ENCODE results near the gene RAB28. TPM values are rescaled to one million over a fixed set of nuclear protein-coding genes. Genes with fewer than 3 reads are reported as not detected.

RAB28 gene
- total and polyA plus RNA-seq, 2 of the 8 experiments (the other 6 are each of a cell fraction or from before 2014, with no cell fraction given) = 16.0 to 18.7 TPM

GRCh38 chr4:13415068-13415785 lies 68.9 kb downstream of the RAB28 start:
- Histone ChIP-seq H2AFZ (ENCODE audit: low read length) (no peak overlapping the region), H4K91ac (replicated peaks; ENCODE audit: insufficient read length, low read length) (no peak overlapping the region), H3K4me2 (ENCODE audit: insufficient read depth in 1 of 2, low read depth in 2 of 2, low read length in 2 of 2) (no peak overlapping the region), H4K8ac (ENCODE audit: extremely low read depth, insufficient read depth, low read length) (no peak overlapping the region; the same call in 1 of the 2 replicates), H3K79me1 (ENCODE audit: low read depth, low read length) (no peaks in the 10 kb centered on the region; the same call in 1 of the 2 replicates), H3K4me1 (replicated peaks in 1 of 4; ENCODE audit: control insufficient read depth in 3 of 4, insufficient read depth in 4 of 4, low read length in 3 of 4) (peaks cover 0 to 7% (median 1%) of the 10 kb centered on the region in 4 experiments; a peak in 3 of 7 replicates), H3K36me3 (ENCODE audit: control insufficient read depth in 2 of 4, insufficient read depth in 4 of 4, low read length in 3 of 4) (no peaks in the 10 kb centered on the region), H4K20me1 (replicated peaks in 1 of 2; ENCODE audit: control insufficient read depth in 1 of 2, insufficient read depth in 2 of 2, low read length in 2 of 2) (no peaks in the 10 kb centered on the region), H4K5ac (ENCODE audit: insufficient read length, low read depth, low read length) (no peak overlapping the region), H2BK15ac (ENCODE audit: low read length) (no peak overlapping the region), H3K18ac (ENCODE audit: extremely low read depth, low read length) (no peak overlapping the region), H3K9me3 (ENCODE audit: insufficient read depth in 2 of 2, low read depth in 1 of 2, low read length in 1 of 2) (peaks cover 7 to 9% of the 10 kb centered on the region in 2 experiments; a peak in 3 of 4 replicates), H3K4ac (replicated peaks; ENCODE audit: insufficient read length, low read depth, low read length) (no peak overlapping the region), H3K14ac (ENCODE audit: insufficient read length) (no peak overlapping the region), H3K27me3 (replicated peaks in 1 of 4; ENCODE audit: control insufficient read depth in 3 of 4, extremely low read depth in 1 of 4, insufficient read depth in 3 of 4, low read length in 3 of 4) (no peaks in the 10 kb centered on the region), H2BK20ac (ENCODE audit: low read length) (no peak overlapping the region), H3K79me2 (ENCODE audit: control insufficient read depth in 1 of 2, insufficient read depth in 2 of 2, low read length in 2 of 2) (peaks cover 0 to 6% of the 10 kb centered on the region in 2 experiments; a peak in 1 of 4 replicates), H3K4me3 (ENCODE audit: extremely low read depth in 1 of 4, insufficient read depth in 2 of 4, low read depth in 3 of 4, low read length in 4 of 4) (no peak overlapping the region), H2AK5ac (ENCODE audit: low read depth, low read length) (no peak overlapping the region), H2BK12ac (ENCODE audit: low read depth, low read length) (no peak overlapping the region), H2BK120ac (replicated peaks; ENCODE audit: low read depth, low read length) (no peak overlapping the region), H3K9ac (replicated peaks in 1 of 4; ENCODE audit: extremely low read depth in 1 of 4, low read depth in 3 of 4, low read length in 3 of 4) (no peak overlapping the region), H3K23me2 (ENCODE audit: low read depth, low read length) (no peaks in the 10 kb centered on the region), H3K27ac (ENCODE audit: low read depth, low read length) (no peak overlapping the region), H3K23ac (ENCODE audit: insufficient read length) (no peak overlapping the region), H3K56ac (replicated peaks; ENCODE audit: insufficient read length, low read depth, low read length) (no peak overlapping the region), H2BK5ac (ENCODE audit: low read depth, low read length) (no peak overlapping the region)
- POLR2A ChIA-PET (ENCODE audit: partially characterized antibody) = interaction anchor here (1.4 kb wide), 1 partner anchor 10 kb away, joined by 3 read pairs; no protein-coding TSS in a partner anchor
- CTCF ChIA-PET (ENCODE audit: partially characterized antibody) = interaction anchor here (1.2 to 6.5 kb wide), 2 partner anchors 16 to 563 kb away, joined by 3 to 42 read pairs; no protein-coding TSS in a partner anchor
- WGBS, 2 experiments (ENCODE audit: extremely low coverage in 1 of 2, insufficient coverage in 1 of 2, insufficient read length in 1 of 2, insufficient replicate concordance in 2 of 2, low coverage in 1 of 2, low lambda C conversion rate in 2 of 2, missing lambda C conversion rate in 1 of 2) = 92% methylated on average over 28 of the region's 32 CpGs; no CpG with 5 or more reads in 1 of the 2 experiments
- DNase-seq (ENCODE audit: low read depth in 1 of 2, low spot score in 2 of 2) (peak in 1 of 2 experiments; percentile 55), FAIRE-seq (no peak)
- no peak for TF ChIP-seq ASH2L (IDR thresholded peaks at IDR 0.05; ENCODE audit: low read length)
- no peak for TF ChIP-seq SIRT6 (IDR thresholded peaks at IDR 0.05; ENCODE audit: low read length)
- TF ChIP-seq GABPA (IDR thresholded peaks at IDR 0.05; ENCODE audit: borderline replicate concordance, insufficient read depth, low read length) = 0 out of 2 replicates have a peak, but pooled peaks have one; percentile 29
- TF ChIP-seq SRF (IDR thresholded peaks at IDR 0.05; ENCODE audit: low read depth, low read length) = no peak
- TF ChIP-seq BRCA1 (IDR thresholded peaks at IDR 0.05; ENCODE audit: low read depth, low read length) = no peak
- no peak for TF ChIP-seq HDAC6 (IDR thresholded peaks at IDR 0.05; ENCODE audit: low read depth, low read length)
- no peak for TF ChIP-seq FOSL1 (IDR thresholded peaks at IDR 0.05; ENCODE audit: insufficient read depth, low read depth, low read length)

All from H1 (cell line).